Head of caudate nucleus (tissue), 42 donors: Measurements from ENCODE around the gene PRMT7.

ENCODE experiments used
- DNase-seq, 42 donors: peaks; one replicate each; pipeline versions ENCODE4 v3.0.0 to v3.0.0-alpha.2; 2020 to 2021; ENCODE audit warnings: mixed read lengths in 7 of 42
- intact Hi-C: fragments of 100-400 bp; cut with DNase I; formaldehyde crosslinking; loops from one replicate; pipeline ENCODE4 v1.15.0; 2022

Gene PRMT7

GRCh38 chr16:68310774-68311511, at the start of gene PRMT7, which contains the start of gene SLC7A6OS:
Gene PRMT7, plus strand, starts transcription at chr16:68311019. Its CDS starts 4,961 bp downstream, at chr16:68315980.
Gene SLC7A6OS, minus strand, starts transcription at chr16:68310946. Its CDS starts 20 bp downstream, at chr16:68310926.
- peak; percentile 87 to 98 (median 94) for DNase-seq
- intact Hi-C loops, result loop anchor here (5.0 to 10.0 kb wide), 2 partner anchors 64 to 226 kb away; partner anchors contain the start of genes NFATC3 and PLA2G15

GRCh38 chr16:68263559-68264127, 47.2 kb upstream of the PRMT7 start:
- intact Hi-C loops, result no loop called here
- DNase-seq, result no peak

- intact Hi-C loops, result no loop called here
- peak; percentile 44 to 89 (median 79) for DNase-seq
Measured at GRCh38 chr16:68264128-68265077, 46.4 kb upstream of the PRMT7 start, which contains the start of gene SLC7A6. Gene SLC7A6, plus strand, starts transcription at chr16:68264526. Its CDS starts 10,201 bp downstream, at chr16:68274727.

- intact Hi-C loops, result no loop called here
- DNase-seq, result peak in 32 of 42 donors; percentile 13 to 62 (median 37)
Measured at GRCh38 chr16:68265078-68265920, 45.5 kb upstream of the PRMT7 start.

- intact Hi-C loops, result no loop called here
- DNase-seq, result no peak
Measured at GRCh38 chr16:68267612-68268405, 43.0 kb upstream of the PRMT7 start.

- no peak for DNase-seq
- intact Hi-C loops, result no loop called here
Measured at GRCh38 chr16:68269793-68270192, 41.0 kb upstream of the PRMT7 start.

- DNase-seq, result no peak
- intact Hi-C loops, result no loop called here
Measured at GRCh38 chr16:68270353-68270752, 40.5 kb upstream of the PRMT7 start.

GRCh38 chr16:68272507-68273209, 38.2 kb upstream of the PRMT7 start:
- intact Hi-C loops, result no loop called here
- DNase-seq, result no peak

- intact Hi-C loops, result no loop called here
- no peak for DNase-seq
Measured at GRCh38 chr16:68273459-68273858, 37.4 kb upstream of the PRMT7 start.

- intact Hi-C loops, result no loop called here
- DNase-seq, result no peak
Measured at GRCh38 chr16:68273896-68274295, 36.9 kb upstream of the PRMT7 start.

GRCh38 chr16:68274441-68274840, 36.4 kb upstream of the PRMT7 start:
- no peak for DNase-seq
- intact Hi-C loops, result no loop called here

GRCh38 chr16:68275611-68276191, 35.1 kb upstream of the PRMT7 start:
- intact Hi-C loops, result no loop called here
- no peak for DNase-seq

GRCh38 chr16:68276223-68276622, 34.6 kb upstream of the PRMT7 start:
- intact Hi-C loops, result no loop called here
- DNase-seq, result no peak

GRCh38 chr16:68279726-68280558, 30.9 kb upstream of the PRMT7 start:
- intact Hi-C loops, result no loop called here

GRCh38 chr16:68281368-68282063, 29.3 kb upstream of the PRMT7 start:
- intact Hi-C loops, result no loop called here

More at GRCh38 chr16:68279726-68280558, 30.9 kb upstream of the PRMT7 start:
- DNase-seq, result no peak

More at GRCh38 chr16:68281368-68282063, 29.3 kb upstream of the PRMT7 start:
- DNase-seq, result no peak
